ENCODE results near the gene BCL11A. TPM values are rescaled to one million over a fixed set of nuclear protein-coding genes. Genes with fewer than 3 reads are reported as not detected.

BCL11A gene
- total RNA-seq, 6 donors from 2014 or later, result 2.7 to 12.7 (median 5.4) TPM

- no peak overlapping the region for H3K4me3 ChIP-seq
- WGBS, 2 donors, result 59 to 63% methylated on average over 8 to 9 of the region's 9 CpGs
- ATAC-seq (ENCODE audit: low FRiP score in 2 of 2) (peak in 1 of 2 donors; percentile 39), DNase-seq (no peak)
- H3K4me1 ChIP-seq, result peaks cover 6 to 20% (median 14%) of the 10 kb centered on the region in 4 donors
- no peaks in the 10 kb centered on the region for H3K36me3 ChIP-seq
- no peaks in the 10 kb centered on the region for H3K9me3 ChIP-seq
- H3K27me3 ChIP-seq, result peaks cover 0 to 3% (median 0%) of the 10 kb centered on the region in 4 donors
- peak overlapping the region in 2 of 4 donors; percentile 24 to 36 for H3K27ac ChIP-seq
- no peak for TF ChIP-seq CTCF (IDR thresholded peaks at IDR 0.05)
- TF ChIP-seq POLR2A (IDR thresholded peaks at IDR 0.05), result no peak
- no peak for TF ChIP-seq POLR2AphosphoS5 (IDR thresholded peaks at IDR 0.05)
- TF ChIP-seq EP300 (IDR thresholded peaks at IDR 0.05), result no peak
Measured at GRCh38 chr2:60528281-60529020, 25.0 kb downstream of the BCL11A start.

GRCh38 chr2:60527762-60528161 is 25.7 kb downstream of the BCL11A start:
- 59 to 61% methylated on average over 7 to 8 of the region's 8 CpGs for WGBS, 2 donors
- H3K4me3 ChIP-seq, result no peak overlapping the region
- peak overlapping the region in 2 of 4 donors; percentile 24 to 36 for H3K27ac ChIP-seq
- peaks cover 6 to 18% (median 13%) of the 10 kb centered on the region in 4 donors for H3K4me1 ChIP-seq
- H3K36me3 ChIP-seq, result no peaks in the 10 kb centered on the region
- TF ChIP-seq CTCF (IDR thresholded peaks at IDR 0.05) (no peak), POLR2AphosphoS5 (IDR thresholded peaks at IDR 0.05) (no peak), POLR2A (IDR thresholded peaks at IDR 0.05) (no peak), EP300 (IDR thresholded peaks at IDR 0.05) (no peak)
- no peaks in the 10 kb centered on the region for H3K9me3 ChIP-seq
- peaks cover 0 to 3% (median 0%) of the 10 kb centered on the region in 4 donors for H3K27me3 ChIP-seq
- no peak for DNase-seq
- peak in 1 of 2 donors; percentile 52 for ATAC-seq (ENCODE audit: low FRiP score in 2 of 2)

GRCh38 chr2:60526623-60527022 is 26.8 kb downstream of the BCL11A start:
- 76 to 84% methylated on average over 9 of the region's 9 CpGs for WGBS, 2 donors
- H3K4me3 ChIP-seq, result no peak overlapping the region
- no peak for ATAC-seq (ENCODE audit: low FRiP score in 2 of 2)
- H3K27ac ChIP-seq, result no peak overlapping the region
- TF ChIP-seq POLR2AphosphoS5 (IDR thresholded peaks at IDR 0.05), result no peak
- TF ChIP-seq CTCF (IDR thresholded peaks at IDR 0.05), result no peak
- no peak for TF ChIP-seq POLR2A (IDR thresholded peaks at IDR 0.05)
- no peak for TF ChIP-seq EP300 (IDR thresholded peaks at IDR 0.05)
- no peaks in the 10 kb centered on the region for H3K36me3 ChIP-seq
- peaks cover 0 to 3% (median 0%) of the 10 kb centered on the region in 4 donors for H3K27me3 ChIP-seq
- peaks cover 6 to 16% (median 10%) of the 10 kb centered on the region in 4 donors for H3K4me1 ChIP-seq
- DNase-seq, result no peak
- no peaks in the 10 kb centered on the region for H3K9me3 ChIP-seq

GRCh38 chr2:60525899-60526298 is 27.6 kb downstream of the BCL11A start:
- Histone ChIP-seq H3K27me3 (peaks cover 0 to 3% (median 0%) of the 10 kb centered on the region in 4 donors), H3K4me1 (peaks cover 6 to 15% (median 10%) of the 10 kb centered on the region in 4 donors), H3K27ac (no peak overlapping the region), H3K4me3 (no peak overlapping the region), H3K9me3 (no peaks in the 10 kb centered on the region), H3K36me3 (no peaks in the 10 kb centered on the region)
- DNase-seq (no peak), ATAC-seq (ENCODE audit: low FRiP score in 2 of 2) (no peak)
- 50 to 63% methylated on average over 1 of the region's 1 CpG for WGBS, 2 donors
- TF ChIP-seq EP300 (IDR thresholded peaks at IDR 0.05) (no peak), POLR2AphosphoS5 (IDR thresholded peaks at IDR 0.05) (no peak), POLR2A (IDR thresholded peaks at IDR 0.05) (no peak), CTCF (IDR thresholded peaks at IDR 0.05) (no peak)

Data from upper lobe of left lung (tissue), 6 donors.